ENCODE results near the gene ABHD17C.
A peak's percentile ranks its signal among the peaks of the same experiment; 100 is the strongest.

ABHD17C gene

GRCh38 chr15:80730387-80730786 is 35.3 kb downstream of the ABHD17C start:
- DNase-seq (ENCODE audit: low read depth, low spot score), result no peak

DNA sequence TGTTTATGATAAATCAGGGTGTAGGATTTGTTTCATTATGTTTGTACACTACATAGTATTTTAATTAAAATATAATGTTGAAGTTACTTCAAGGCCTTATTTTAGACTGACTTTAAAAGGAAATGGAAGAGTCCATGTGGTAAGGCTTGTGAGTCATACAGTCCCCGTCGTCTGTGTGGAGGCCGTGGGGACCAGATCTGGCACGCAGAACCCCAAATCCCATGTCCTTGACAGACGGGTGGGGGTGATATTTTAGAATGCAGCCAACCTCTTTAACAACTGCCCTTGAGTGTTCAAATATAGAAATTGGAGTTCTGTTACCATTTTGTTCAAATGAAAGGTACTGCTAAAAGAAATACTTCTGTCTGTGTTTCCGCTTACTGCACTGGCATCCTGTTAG is 35.8 kb downstream of the ABHD17C start:
- no peak for DNase-seq (ENCODE audit: low read depth, low spot score)

DNA sequence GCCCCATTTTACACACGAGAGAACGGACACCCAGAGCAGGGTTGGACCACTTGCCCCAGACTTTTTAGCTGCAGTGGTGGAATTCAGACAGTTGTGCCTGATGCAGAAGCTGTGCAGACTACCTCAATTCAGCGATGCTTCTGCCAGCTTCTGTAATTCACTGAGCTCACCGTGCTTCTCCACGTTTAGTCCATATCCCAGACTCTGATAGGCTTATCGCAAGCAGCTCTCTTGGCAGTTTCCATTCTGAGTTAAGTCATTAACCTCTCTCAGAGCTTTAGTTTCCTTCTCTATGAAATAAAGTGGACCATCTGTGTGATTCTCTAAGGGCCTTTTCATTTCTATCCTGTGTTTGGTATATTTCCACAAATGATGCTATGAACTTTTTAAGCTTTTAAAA is 37.1 kb downstream of the ABHD17C start:
- DNase-seq (ENCODE audit: low read depth, low spot score), result no peak

DNA sequence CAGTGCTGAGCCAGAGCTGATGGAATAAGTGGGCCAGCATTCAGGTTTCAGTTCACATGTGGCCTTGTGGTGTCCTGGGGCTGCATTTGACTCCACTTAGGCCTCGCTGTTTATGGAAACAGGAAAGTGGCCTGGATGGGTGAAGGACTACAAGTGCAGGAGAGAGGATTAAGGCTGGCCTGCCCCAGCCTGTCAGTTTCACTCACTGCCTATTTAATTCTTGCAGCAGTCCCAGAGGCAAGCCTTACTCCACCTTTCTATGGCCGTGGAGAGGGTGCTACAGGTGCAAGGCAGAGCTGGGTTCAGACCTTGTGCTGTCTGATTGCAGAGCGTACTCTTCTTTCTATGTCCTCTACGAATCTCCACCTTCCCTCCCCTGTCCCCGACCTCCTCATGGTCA is 37.7 kb downstream of the ABHD17C start:
- no peak for DNase-seq (ENCODE audit: low read depth, low spot score)

- no peak for DNase-seq (ENCODE audit: low read depth, low spot score)
Observed at GRCh38 chr15:80733460-80733859, 38.4 kb downstream of the ABHD17C start.

GRCh38 chr15:80735344-80735743 is 40.2 kb downstream of the ABHD17C start:
- DNase-seq (ENCODE audit: low read depth, low spot score), result no peak

DNA sequence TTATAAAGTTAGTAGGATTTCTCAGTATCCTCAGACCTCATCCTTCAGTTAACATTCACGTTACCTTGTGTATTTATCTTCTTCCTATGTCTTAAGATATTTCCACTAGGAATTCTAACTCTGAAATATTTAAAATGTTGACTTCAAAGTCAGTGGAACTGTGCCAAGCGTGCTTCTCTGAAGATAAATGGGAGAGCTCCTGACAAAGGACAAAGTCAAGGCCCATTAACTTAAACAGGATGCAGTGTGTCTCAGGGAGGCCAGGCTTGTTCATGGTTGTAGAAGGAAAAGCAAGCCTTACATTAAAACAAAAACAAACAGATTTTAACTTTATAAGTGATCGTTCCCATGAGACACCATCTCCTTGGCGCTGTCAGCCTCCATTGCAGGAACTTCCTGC is 41.5 kb downstream of the ABHD17C start:
- DNase-seq (ENCODE audit: low read depth, low spot score), result no peak

DNA sequence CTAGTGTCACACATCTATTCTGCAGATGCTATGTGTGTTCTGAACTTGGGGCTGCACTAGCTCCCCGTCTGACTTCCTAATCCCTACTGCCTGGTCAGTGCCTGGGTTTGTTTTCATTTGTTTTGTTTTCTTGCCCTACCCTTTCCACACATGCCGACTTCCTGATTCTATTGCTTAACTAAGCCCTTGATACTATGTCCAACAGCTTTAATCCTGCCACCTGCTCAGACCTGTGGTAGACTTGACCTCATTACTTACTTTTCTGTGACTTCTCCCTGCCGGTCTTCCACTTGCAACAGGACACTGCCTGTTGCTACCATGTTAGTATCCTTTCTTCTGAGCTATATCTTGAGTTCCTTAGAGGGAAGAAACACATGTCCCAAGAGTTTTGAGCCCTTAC is 44.8 kb downstream of the ABHD17C start:
- no peak for DNase-seq (ENCODE audit: low read depth, low spot score)

GRCh38 chr15:80742081-80742480 is 47.0 kb downstream of the ABHD17C start:
- no peak for DNase-seq (ENCODE audit: low read depth, low spot score)

DNA sequence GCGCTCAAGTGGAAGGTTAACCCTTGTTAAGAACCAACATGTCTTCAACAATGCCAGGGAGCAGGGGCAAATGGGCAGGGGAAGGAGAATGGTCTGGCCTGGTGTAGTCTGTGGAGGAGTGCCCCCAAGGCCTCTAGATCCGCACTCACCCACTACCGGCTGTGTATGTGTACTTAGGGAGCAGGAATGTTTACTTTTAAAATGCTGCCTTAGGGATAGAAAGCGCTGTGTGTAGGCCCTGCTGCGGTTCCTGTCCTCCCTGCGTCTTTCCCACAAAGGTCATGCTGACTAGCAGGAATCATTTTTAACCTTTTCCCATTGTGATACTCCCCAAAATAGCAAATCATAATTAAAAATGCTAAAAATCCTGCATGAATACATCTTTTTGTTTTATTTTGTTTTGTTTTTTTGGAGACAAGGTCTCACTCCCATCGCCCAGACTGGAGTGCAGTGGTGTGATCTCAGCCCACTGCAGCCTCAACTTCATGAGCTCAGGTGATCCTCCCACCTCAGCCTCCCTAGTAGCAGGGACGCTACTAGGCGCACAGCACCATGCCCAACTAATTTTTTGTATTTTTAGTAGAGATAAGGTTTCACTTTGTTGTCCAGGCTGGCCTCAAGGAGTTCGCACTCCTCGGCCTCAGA is 48.2 kb downstream of the ABHD17C start:
- no peak for DNase-seq (ENCODE audit: low read depth, low spot score)

- peak; percentile 47 for DNase-seq (ENCODE audit: low read depth, low spot score)
Observed at GRCh38 chr15:80744415-80744814, 49.3 kb downstream of the ABHD17C start.

DNA sequence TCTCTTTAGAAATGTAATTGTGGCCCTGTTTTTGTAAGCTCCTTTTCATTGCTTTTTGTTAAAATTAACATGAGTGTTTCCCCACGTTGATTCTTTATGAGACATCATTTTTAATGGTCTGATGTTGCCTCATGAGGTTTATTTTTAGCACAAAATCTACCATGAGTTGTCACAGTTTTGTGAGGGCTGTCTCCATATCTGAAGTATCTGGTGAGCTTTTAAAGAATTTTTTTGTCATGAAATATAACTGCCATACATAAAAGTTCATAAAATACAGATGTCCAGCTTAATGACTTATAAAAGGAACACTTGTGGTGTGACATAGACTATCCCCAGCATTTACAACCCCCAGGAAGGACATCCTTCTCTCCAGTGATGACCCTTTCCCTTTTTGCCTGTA is 49.7 kb downstream of the ABHD17C start:
- DNase-seq (ENCODE audit: low read depth, low spot score), result no peak

GRCh38 chr15:80745888-80746287 is 50.8 kb downstream of the ABHD17C start:
- DNase-seq (ENCODE audit: low read depth, low spot score), result no peak

DNA sequence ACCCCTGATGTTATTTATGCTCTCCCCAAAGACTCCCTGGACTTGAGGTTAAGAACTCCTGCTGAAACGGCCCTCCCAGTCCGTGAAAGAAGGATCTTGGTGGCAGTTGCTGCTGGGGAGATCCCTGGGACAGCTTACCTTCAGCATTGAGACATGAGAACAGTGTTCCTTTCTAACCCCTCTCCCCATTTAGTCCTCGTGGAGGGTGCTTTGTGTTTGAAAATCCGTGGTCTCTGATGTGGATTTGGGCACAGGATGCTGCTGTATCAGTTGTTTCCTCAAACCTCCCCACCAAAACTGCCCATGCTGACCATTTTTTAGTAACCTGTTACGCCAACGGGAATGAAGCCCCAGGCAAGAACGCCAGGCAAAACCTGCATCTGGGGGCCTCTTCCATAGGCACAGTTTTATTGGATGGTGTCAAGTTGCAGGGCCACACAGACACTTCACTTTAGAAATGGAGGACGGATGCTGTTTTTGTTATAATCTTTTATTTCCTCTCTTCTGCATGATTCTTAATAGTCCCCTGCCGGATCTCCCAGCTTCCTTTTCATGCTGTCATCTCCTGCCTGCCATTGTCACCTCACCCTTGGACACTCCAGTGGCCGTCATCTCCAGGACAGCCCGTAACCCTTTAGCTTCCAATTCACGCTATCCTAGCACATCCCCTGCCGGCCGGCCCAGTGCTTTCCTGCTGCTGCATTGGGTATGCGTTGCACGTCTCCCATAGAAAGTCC is 52.4 kb downstream of the ABHD17C start:
- no peak for DNase-seq (ENCODE audit: low read depth, low spot score)

GRCh38 chr15:80749589-80749988 is 54.5 kb downstream of the ABHD17C start:
- DNase-seq (ENCODE audit: low read depth, low spot score), result no peak

DNA sequence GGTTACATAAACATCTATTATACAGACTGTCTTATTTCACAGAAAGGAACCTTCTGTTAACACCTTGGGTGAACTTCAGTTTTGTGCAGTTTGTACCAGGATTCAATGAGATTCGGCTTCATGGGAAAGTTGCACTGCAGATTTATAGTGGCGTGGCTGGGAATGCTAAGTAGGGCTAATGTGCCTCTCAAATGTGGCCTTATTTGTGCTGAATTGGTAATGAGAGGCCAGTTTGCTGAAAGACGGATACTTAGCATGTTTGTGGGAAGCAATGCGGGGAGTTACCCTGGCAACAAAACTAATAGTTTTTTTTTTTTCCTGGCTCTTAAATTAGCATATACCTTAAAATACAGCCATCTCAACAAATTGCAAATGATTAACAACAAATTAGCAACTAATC is 55.5 kb downstream of the ABHD17C start:
- DNase-seq (ENCODE audit: low read depth, low spot score), result peak; percentile 94

DNA sequence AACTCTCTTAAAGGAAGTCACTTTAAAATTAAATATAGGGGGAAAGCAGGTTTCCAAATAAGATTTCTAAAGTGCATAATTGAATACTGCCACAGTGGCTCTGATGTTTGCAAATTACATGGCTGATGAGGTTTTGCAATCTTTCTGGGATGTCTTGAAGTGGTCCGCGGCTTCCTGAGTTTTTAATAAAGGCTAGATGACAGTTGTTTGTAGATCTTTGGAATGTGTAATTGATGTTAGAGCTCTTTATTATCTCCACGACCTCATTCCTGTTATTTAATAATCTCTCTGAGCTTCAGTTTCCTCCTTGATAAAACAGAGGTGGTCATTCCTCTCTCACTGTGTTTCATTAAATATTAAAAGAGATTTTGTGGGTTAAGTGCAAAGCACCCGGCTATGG is 57.1 kb downstream of the ABHD17C start:
- no peak for DNase-seq (ENCODE audit: low read depth, low spot score)

DNA sequence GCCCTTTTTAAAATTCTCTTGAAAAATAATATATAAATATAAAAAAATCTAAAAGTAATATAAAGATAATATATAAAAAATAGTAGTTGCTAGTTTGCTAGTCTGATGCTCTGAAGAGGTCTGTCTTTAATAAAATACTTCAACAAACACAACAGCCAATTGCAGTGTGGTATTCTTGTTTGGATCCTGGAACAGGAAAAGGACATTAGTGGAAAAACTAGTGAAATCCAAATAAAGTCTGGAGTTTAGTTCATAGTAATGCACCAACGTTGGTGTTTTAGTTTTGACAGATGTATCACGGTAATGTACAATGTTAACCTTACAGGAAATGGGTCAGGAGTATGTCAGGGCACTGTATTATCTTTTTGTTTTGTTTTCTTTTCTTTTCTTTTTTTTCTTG is 58.1 kb downstream of the ABHD17C start:
- no peak for DNase-seq (ENCODE audit: low read depth, low spot score)

DNA sequence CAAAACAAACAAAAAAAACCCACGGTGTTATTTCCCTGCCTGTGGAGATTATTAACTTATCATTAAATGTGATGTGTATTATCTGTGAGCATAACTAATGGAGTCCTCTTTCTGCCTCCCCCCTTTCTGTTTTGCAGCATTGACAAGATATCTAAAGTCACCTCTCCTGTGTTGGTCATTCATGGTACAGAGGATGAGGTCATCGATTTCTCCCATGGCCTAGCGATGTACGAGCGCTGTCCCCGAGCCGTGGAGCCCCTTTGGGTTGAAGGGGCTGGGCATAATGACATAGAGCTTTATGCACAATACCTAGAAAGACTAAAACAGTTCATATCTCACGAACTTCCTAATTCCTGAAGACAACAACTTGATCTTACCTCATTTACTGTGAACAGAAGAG is 58.9 kb downstream of the ABHD17C start:
- no peak for DNase-seq (ENCODE audit: low read depth, low spot score)

DNA sequence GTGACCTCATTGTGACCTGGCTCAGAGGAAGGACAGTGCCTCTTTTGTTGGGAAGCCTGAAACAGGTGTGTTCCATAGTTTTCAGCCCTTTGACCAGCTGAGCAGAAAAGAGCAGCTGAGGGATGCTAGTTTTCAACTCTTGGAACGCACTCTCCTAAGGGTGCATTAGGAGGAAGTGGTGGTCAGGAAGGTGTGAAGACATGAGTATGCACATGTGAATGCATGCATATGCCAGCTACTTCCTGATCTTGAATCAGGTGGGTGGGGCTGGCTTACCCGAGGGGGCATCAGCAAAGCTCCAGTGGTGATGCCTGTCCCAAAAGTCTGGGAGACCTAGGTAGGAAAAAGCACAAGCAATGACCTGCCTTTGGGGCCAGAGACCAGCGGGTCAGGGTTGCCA is 60.8 kb downstream of the ABHD17C start:
- DNase-seq (ENCODE audit: low read depth, low spot score), result no peak

- DNase-seq (ENCODE audit: low read depth, low spot score), result no peak
Observed at GRCh38 chr15:80758130-80758745, 63.1 kb downstream of the ABHD17C start.

DNA sequence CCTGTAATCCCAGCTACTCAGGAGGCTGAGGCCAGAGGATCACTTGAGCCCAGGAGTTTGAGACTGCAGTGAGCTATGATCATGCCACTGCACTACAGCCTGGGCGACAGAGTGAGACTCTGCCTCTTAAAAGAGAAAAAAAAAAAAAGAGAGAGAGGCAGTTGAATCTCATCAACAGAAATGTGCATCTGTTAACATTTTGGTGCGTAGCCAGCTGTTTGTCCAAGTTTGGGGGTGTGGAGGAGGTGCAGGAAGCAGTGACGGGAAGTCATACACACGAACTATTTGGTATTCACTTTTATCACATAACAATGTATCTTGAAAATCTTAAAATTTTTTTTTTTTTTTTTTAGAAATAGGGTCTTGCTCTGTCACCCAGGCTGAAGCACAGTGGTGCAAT is 65.8 kb downstream of the ABHD17C start:
- no peak for DNase-seq (ENCODE audit: low read depth, low spot score)

DNA sequence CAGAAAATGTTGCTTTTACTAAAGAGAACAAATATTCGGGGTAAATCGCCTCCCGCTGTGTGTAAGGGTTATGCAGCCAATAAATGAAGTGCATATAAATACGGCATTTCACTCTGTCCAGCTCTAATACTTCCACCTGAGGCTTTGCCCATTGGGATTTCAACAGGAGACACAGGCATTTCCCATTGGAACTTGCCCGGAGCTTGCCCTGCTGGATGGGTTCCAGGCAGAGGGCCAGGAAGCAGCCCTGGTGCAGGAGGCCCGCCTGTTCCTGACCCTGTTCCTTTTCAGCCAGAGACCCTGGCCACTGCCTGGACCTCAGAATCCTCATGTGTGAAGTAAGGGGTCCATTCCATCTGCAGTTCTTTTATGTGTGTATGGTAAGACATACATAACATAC is 66.6 kb downstream of the ABHD17C start:
- no peak for DNase-seq (ENCODE audit: low read depth, low spot score)

All from astrocyte of the hippocampus (primary cell).